H1 (cell line): Measurements from ENCODE around the gene SLC25A47. TPM values are rescaled to one million over a fixed set of nuclear protein-coding genes. Genes with fewer than 3 reads are reported as not detected.

Experiments
- CTCF ChIA-PET: fragments of 300-600 bp; sonication (Branson Sonifier 250); formaldehyde crosslinking; loops from one replicate; lab custom pipeline; 2021; ENCODE audit not compliant: partially characterized antibody; lab: Charles Lee
- POLR2A ChIA-PET: fragments of 300-600 bp; sonication (Branson Sonifier 250); formaldehyde crosslinking; loops from one replicate; lab custom pipeline; 2021; ENCODE audit warnings: inconsistent platforms; ENCODE audit not compliant: partially characterized antibody; lab: Charles Lee
- DNase-seq, 2 experiments: peaks; one replicate each; pipeline versions ENCODE4 v3.0.0 to v3.0.0-alpha.2; 2010 to 2022; ENCODE audit warnings: low spot score in 2 of 2, low read depth in 1 of 2, mixed read lengths in 1 of 2
- FAIRE-seq: peaks from 2 replicates; lab custom pipeline; 2011; peaks lifted over from hg19 to GRCh38; lab: Jason Lieb, UNC
- H2AFZ ChIP-seq: 2 replicates; pipeline ENCODE4 v1.8.1; 2012; ENCODE audit warnings: low read length, inconsistent platforms
- H2AK5ac ChIP-seq: 2 replicates; pipeline ENCODE4 v1.6.1; 2013; ENCODE audit warnings: low read depth, low read length
- H2BK120ac ChIP-seq: replicated peaks from 2 replicates; pipeline ENCODE3; 2013; ENCODE audit warnings: low read depth, low read length, inconsistent platforms
- H2BK12ac ChIP-seq: 2 replicates; pipeline ENCODE4 v1.6.1; 2013; ENCODE audit warnings: low read depth, low read length
- H2BK15ac ChIP-seq: 2 replicates; pipeline ENCODE4 v1.6.1; 2013; ENCODE audit warnings: low read length
- H2BK20ac ChIP-seq: 2 replicates; pipeline ENCODE4 v1.6.1; 2013; ENCODE audit warnings: low read length
- H2BK5ac ChIP-seq: 2 replicates; pipeline ENCODE4 v1.6.1; 2013; ENCODE audit warnings: low read depth, low read length
- H3K14ac ChIP-seq: 2 replicates; pipeline ENCODE4 v1.6.1; 2013; ENCODE audit warnings: inconsistent platforms; ENCODE audit not compliant: insufficient read length
- H3K18ac ChIP-seq: 2 replicates; pipeline ENCODE4 v1.6.1; 2013; ENCODE audit warnings: low read length; ENCODE audit errors: extremely low read depth
- H3K23ac ChIP-seq: 2 replicates; pipeline ENCODE4 v1.6.1; 2013; ENCODE audit warnings: inconsistent platforms; ENCODE audit not compliant: insufficient read length
- H3K23me2 ChIP-seq: 2 replicates; pipeline ENCODE4 v1.6.1; 2013; ENCODE audit warnings: low read depth, low read length
- H3K27ac ChIP-seq: 2 replicates; pipeline ENCODE4 v1.6.1; 2011; ENCODE audit warnings: low read depth, low read length, inconsistent platforms
- H3K27me3 ChIP-seq, 4 experiments: replicated peaks in 1 of 4; 1 replicate in 1 of 4; 2 replicates in 3 of 4; pipeline versions ENCODE4 v1.6.1 to v1.8.1; 2011 to 2013; ENCODE audit warnings: low read length in 3 of 4, mild to moderate bottlenecking in 3 of 4, inconsistent platforms in 2 of 4, mixed read lengths in 2 of 4, moderate library complexity in 1 of 4; ENCODE audit not compliant: control insufficient read depth in 3 of 4, insufficient read depth in 3 of 4; ENCODE audit errors: extremely low read depth in 1 of 4
- H3K36me3 ChIP-seq, 4 experiments: 2 replicates each; pipeline versions ENCODE4 v1.6.1 to v1.8.1; 2011 to 2013; ENCODE audit warnings: mild to moderate bottlenecking in 4 of 4, low read length in 3 of 4, moderate library complexity in 2 of 4, control low read depth in 1 of 4, inconsistent platforms in 1 of 4; ENCODE audit not compliant: insufficient read depth in 4 of 4, control insufficient read depth in 2 of 4
- H3K4ac ChIP-seq: replicated peaks from 2 replicates; pipeline ENCODE3; 2013; ENCODE audit warnings: low read length, low read depth, mixed read lengths, inconsistent platforms; ENCODE audit not compliant: insufficient read length
- H3K4me1 ChIP-seq, 4 experiments: replicated peaks in 1 of 4; 1 replicate in 1 of 4; 2 replicates in 3 of 4; pipeline versions ENCODE4 v1.6.1 to v1.8.1; 2011 to 2013; ENCODE audit warnings: low read length in 3 of 4, inconsistent platforms in 2 of 4, mixed read lengths in 1 of 4; ENCODE audit not compliant: insufficient read depth in 4 of 4, control insufficient read depth in 3 of 4
- H3K4me2 ChIP-seq, 2 experiments: 2 replicates each; pipeline versions ENCODE4 v1.6.1 to v1.8.1; 2011 to 2013; ENCODE audit warnings: low read depth in 2 of 2, low read length in 2 of 2, control low read depth in 1 of 2, inconsistent platforms in 1 of 2, mild to moderate bottlenecking in 1 of 2; ENCODE audit not compliant: insufficient read depth in 1 of 2
- H3K4me3 ChIP-seq, 4 experiments: fragments of 200-600, 300-600 bp in 1 of 4; sonication (generic), shearing (Covaris generic), sonication (Bioruptor Twin) in 1 of 4; 2 replicates each; pipeline versions ENCODE4 v1.5.1 to v1.8.1; 2011 to 2016; ENCODE audit warnings: low read length in 4 of 4, low read depth in 3 of 4, control low read depth in 2 of 4, inconsistent platforms in 2 of 4, mild to moderate bottlenecking in 2 of 4, mixed read lengths in 1 of 4, moderate library complexity in 1 of 4; ENCODE audit not compliant: insufficient read depth in 2 of 4; ENCODE audit errors: extremely low read depth in 1 of 4
- H3K56ac ChIP-seq: replicated peaks from 2 replicates; pipeline ENCODE3; 2013; ENCODE audit warnings: low read depth, mild to moderate bottlenecking, mixed read lengths, low read length, inconsistent platforms; ENCODE audit not compliant: insufficient read length
- H3K79me1 ChIP-seq: 2 replicates; pipeline ENCODE4 v1.6.1; 2013; ENCODE audit warnings: low read depth, low read length, control low read depth
- H3K79me2 ChIP-seq, 2 experiments: 2 replicates each; pipeline versions ENCODE4 v1.6.1 to v1.8.1; 2012 to 2013; ENCODE audit warnings: low read length in 2 of 2, mild to moderate bottlenecking in 2 of 2, inconsistent platforms in 1 of 2; ENCODE audit not compliant: insufficient read depth in 2 of 2, control insufficient read depth in 1 of 2
- H3K9ac ChIP-seq, 4 experiments: replicated peaks in 1 of 4; 1 replicate in 1 of 4; 2 replicates in 3 of 4; pipeline versions ENCODE4 v1.6.1 to v1.8.1; 2011 to 2013; ENCODE audit warnings: low read depth in 3 of 4, low read length in 3 of 4, control low read depth in 2 of 4, mild to moderate bottlenecking in 2 of 4, moderate library complexity in 2 of 4, inconsistent platforms in 1 of 4; ENCODE audit errors: extremely low read depth in 1 of 4
- H3K9me3 ChIP-seq, 2 experiments: 2 replicates each; pipeline versions ENCODE4 v1.6.1 to v1.8.1; 2012 to 2013; ENCODE audit warnings: mild to moderate bottlenecking in 2 of 2, moderate library complexity in 2 of 2, control low read depth in 1 of 2, inconsistent platforms in 1 of 2, low read depth in 1 of 2, low read length in 1 of 2, mixed read lengths in 1 of 2; ENCODE audit not compliant: insufficient read depth in 2 of 2
- H4K20me1 ChIP-seq, 2 experiments: replicated peaks in 1 of 2; 2 replicates each; pipeline versions ENCODE3 to v1.8.1; 2011 to 2013; ENCODE audit warnings: inconsistent platforms in 2 of 2, low read length in 2 of 2, mild to moderate bottlenecking in 1 of 2; ENCODE audit not compliant: insufficient read depth in 2 of 2, control insufficient read depth in 1 of 2
- H4K5ac ChIP-seq: 2 replicates; pipeline ENCODE4 v1.6.1; 2013; ENCODE audit warnings: low read length, low read depth, mixed read lengths, inconsistent platforms; ENCODE audit not compliant: insufficient read length
- H4K8ac ChIP-seq: 2 replicates; pipeline ENCODE4 v1.8.0; 2013; ENCODE audit warnings: mild to moderate bottlenecking, moderate library complexity, low read length, inconsistent platforms; ENCODE audit not compliant: insufficient read depth; ENCODE audit errors: extremely low read depth
- H4K91ac ChIP-seq: replicated peaks from 2 replicates; pipeline ENCODE3; 2013; ENCODE audit warnings: low read length, mixed read lengths, inconsistent platforms; ENCODE audit not compliant: insufficient read length
- BCL11A ChIP-seq, 2 experiments: IDR thresholded peaks; one replicate each; pipeline ENCODE4 v1.6.1; 2011; ENCODE audit warnings: low read depth in 2 of 2, low read length in 2 of 2, mild to moderate bottlenecking in 2 of 2
- CHD2 ChIP-seq: IDR thresholded peaks from 2 replicates; pipeline ENCODE4 v1.6.1; 2012; ENCODE audit warnings: low read length, improper control_type of control experiment
- EZH2 ChIP-seq: fragments of 200-600 bp; sonication (generic); IDR thresholded peaks from 2 replicates; pipeline ENCODE4 v1.7.1; 2012; ENCODE audit warnings: low read depth, mild to moderate bottlenecking, moderate library complexity, low read length, inconsistent platforms; ENCODE audit not compliant: severe bottlenecking
- FOSL1 ChIP-seq: IDR thresholded peaks from 2 replicates; pipeline ENCODE4 v1.6.1; 2011; ENCODE audit warnings: mild to moderate bottlenecking, low read depth, low read length, moderate library complexity; ENCODE audit not compliant: insufficient read depth
- HDAC6 ChIP-seq: IDR thresholded peaks from one replicate; pipeline ENCODE4 v1.7.1; 2012; ENCODE audit warnings: low read depth, mild to moderate bottlenecking, inconsistent platforms, low read length, moderate library complexity
- KDM5A ChIP-seq: fragments of 200-600 bp; IDR thresholded peaks from 2 replicates; pipeline ENCODE4 v1.7.1; 2012; ENCODE audit warnings: mild to moderate bottlenecking, low read length, inconsistent platforms, mixed read lengths
- PHF8 ChIP-seq: fragments of 200-600 bp; sonication (generic); conservative IDR thresholded peaks from 2 replicates; pipeline ENCODE4 v1.7.1; 2012; ENCODE audit warnings: low read depth, mild to moderate bottlenecking, inconsistent platforms, low read length, moderate library complexity
- SP1 ChIP-seq: IDR thresholded peaks from 2 replicates; pipeline ENCODE4 v1.6.1; 2011; ENCODE audit warnings: low read depth, low read length
- SP2 ChIP-seq: IDR thresholded peaks from 2 replicates; pipeline ENCODE4 v1.6.1; 2012; ENCODE audit warnings: mild to moderate bottlenecking, low read length, inconsistent platforms
- SRF ChIP-seq: IDR thresholded peaks from 2 replicates; pipeline ENCODE4 v1.6.1; 2011; ENCODE audit warnings: mild to moderate bottlenecking, low read depth, low read length, moderate library complexity
- TAF1 ChIP-seq: IDR thresholded peaks from 2 replicates; pipeline ENCODE4 v1.6.1; 2011; ENCODE audit warnings: mild to moderate bottlenecking, low read depth, low read length
- TBP ChIP-seq: IDR thresholded peaks from 2 replicates; pipeline ENCODE4 v1.6.1; 2011; ENCODE audit warnings: low read depth, low read length, improper control_type of control experiment
- TEAD4 ChIP-seq: IDR thresholded peaks from 2 replicates; pipeline ENCODE4 v1.6.1; 2012; ENCODE audit warnings: low read depth, low read length, inconsistent platforms, mixed read lengths
- YY1 ChIP-seq: IDR thresholded peaks from 2 replicates; pipeline ENCODE4 v1.6.1; 2011; ENCODE audit warnings: low read depth, mild to moderate bottlenecking, low read length
- WGBS, 2 experiments: shearing (Covaris generic) in 1 of 2; methylation state at CpG; one replicate each; pipeline versions ENCODE4 v1.1.6 to v1.1.7; 2013 to 2015; ENCODE audit warnings: low lambda C conversion rate in 2 of 2, mixed read lengths in 2 of 2, inconsistent platforms in 1 of 2, low coverage in 1 of 2, missing lambda C conversion rate in 1 of 2; ENCODE audit not compliant: insufficient replicate concordance in 2 of 2, insufficient coverage in 1 of 2, insufficient read length in 1 of 2; ENCODE audit errors: extremely low coverage in 1 of 2, missing lambda C conversion rate in 1 of 2; 5-methylcytosine and 5-hydroxymethylcytosine counted together
- polyA plus RNA-seq, 7 experiments: library from polyadenylated mRNA; depleted of rRNA in 3 of 7; stranded (reverse) in 5 of 7; unstranded in 2 of 7; fragments of >200 nt in 5 of 7; fragments of 200-250 nt in 2 of 7; gene quantifications; 1 replicate in 5 of 7; 2 replicates in 1 of 7; 4 replicates in 1 of 7; pipeline versions ENCODE4 v1.2.1 to v1.2.3, GENCODE V29; 2011 to 2013; ENCODE audit warnings: missing spikeins in 2 of 7, mixed read lengths in 2 of 7
- total RNA-seq: library from RNA; stranded (reverse); fragmentation: NEBNext Ultra II Directional; extraction: Animal tissue kit (Norgen Biotek cat#: 25700); gene quantifications from 2 replicates; pipeline ENCODE4 v1.2.1, GENCODE V29; 2021

The SLC25A47 gene
- total and polyA plus RNA-seq, 2 of the 8 experiments (the other 6 are each of a cell fraction or from before 2014, with no cell fraction given), result not detected

GRCh38 chr14:100330007-100330344 is 6.8 kb downstream of the SLC25A47 start:
- POLR2A ChIA-PET, result interaction anchor here (0.8 to 14.6 kb wide), 10 partner anchors 8 to 52 kb away, joined by 3 to 129 read pairs (median 6); a partner anchor contains a TSS

More at GRCh38 chr14:100330007-100330344, 6.8 kb downstream of the SLC25A47 start:
- peaks cover 0 to 3% of the 10 kb centered on the region in 2 experiments for H4K20me1 ChIP-seq
- no peak overlapping the region for H2BK15ac ChIP-seq
- H2AK5ac ChIP-seq, result no peak overlapping the region
- H2BK12ac ChIP-seq, result no peak overlapping the region
- H3K9me3 ChIP-seq, result no peaks in the 10 kb centered on the region
- no peak for DNase-seq
- H3K18ac ChIP-seq, result no peak overlapping the region
- no peaks in the 10 kb centered on the region for H3K23me2 ChIP-seq
- peak overlapping the region; percentile 37 for H4K91ac ChIP-seq
- H3K27me3 ChIP-seq, result no peaks in the 10 kb centered on the region
- no peaks in the 10 kb centered on the region for H3K79me2 ChIP-seq
- 0 out of 7 replicates have a peak, but pooled peaks cover 0 to 4% (median 0%) of the 10 kb centered on the region in 4 experiments for H3K4me1 ChIP-seq
- H2BK20ac ChIP-seq, result no peak overlapping the region
- FAIRE-seq, result no peak
- H3K36me3 ChIP-seq, result peaks cover 0 to 12% (median 4%) of the 10 kb centered on the region in 4 experiments; a peak in 5 of 8 replicates
- H2AFZ ChIP-seq, result no peak overlapping the region
- H3K56ac ChIP-seq, result no peak overlapping the region
- no peak overlapping the region for H3K9ac ChIP-seq
- H3K4me3 ChIP-seq, result no peak overlapping the region
- TF ChIP-seq SP1, result no peak
- TF ChIP-seq SRF, result no peak
- TF ChIP-seq CHD2, result no peak
- no peak for TF ChIP-seq FOSL1
- TF ChIP-seq TAF1, result no peak
- TF ChIP-seq PHF8, result no peak
- TF ChIP-seq YY1, result no peak
- no peak for TF ChIP-seq EZH2
- TF ChIP-seq TBP, result no peak
- TF ChIP-seq TEAD4, result no peak
- TF ChIP-seq BCL11A (IDR thresholded peaks at IDR 0.05; ENCODE audit: low read depth in 2 of 2, low read length in 2 of 2), result no peak
- no peak for TF ChIP-seq HDAC6
- no peak for TF ChIP-seq SP2
- no peak for TF ChIP-seq KDM5A
- no peak overlapping the region for H2BK5ac ChIP-seq
- no peak overlapping the region for H3K14ac ChIP-seq
- no peak overlapping the region for H4K5ac ChIP-seq
- H3K27ac ChIP-seq, result no peak overlapping the region
- CTCF ChIA-PET, result interaction anchor here (0.8 to 2.7 kb wide), 6 partner anchors 10 to 49 kb away, joined by 3 to 8 read pairs (median 4); no protein-coding TSS in a partner anchor
- 87% methylated on average over 11 of the region's 11 CpGs; no CpG with 5 or more reads in 1 of the 2 experiments for WGBS, 2 experiments
- no peak overlapping the region; the same call in 1 of the 2 replicates for H4K8ac ChIP-seq
- no peak overlapping the region for H2BK120ac ChIP-seq
- H3K4ac ChIP-seq, result no peak overlapping the region
- no peak overlapping the region for H3K4me2 ChIP-seq
- no peaks in the 10 kb centered on the region for H3K79me1 ChIP-seq
- H3K23ac ChIP-seq, result no peak overlapping the region
